GM18870 (cell line): ENCODE data around the gene ASCC1.
A peak's percentile ranks its signal among the peaks of the same experiment; 100 is the strongest.
"Not testable (repeated sequence)": the region's sequence is repeated elsewhere in the genome, so short reads cannot be mapped to it uniquely, and the experiment has no call there.

Source experiments
- ATAC-seq: cut with Tn5 transposase; IDR thresholded peaks from one replicate; pipeline ENCODE4 v1.9.1; 2021; ENCODE audit warnings: moderate library complexity; ENCODE audit not compliant: unreplicated experiment

ASCC1 gene

GRCh38 chr10:72173619-72174296, 42.3 kb downstream of the ASCC1 start:
- ATAC-seq = peak; percentile 59

- no peak for ATAC-seq
Observed at GRCh38 chr10:72173262-72173618, 42.8 kb downstream of the ASCC1 start.

GRCh38 chr10:72171175-72171630, 44.9 kb downstream of the ASCC1 start:
- no peak for ATAC-seq

- ATAC-seq = no peak
Observed at GRCh38 chr10:72170733-72171132, 45.3 kb downstream of the ASCC1 start.

GRCh38 chr10:72170263-72170662, 45.8 kb downstream of the ASCC1 start:
- no peak for ATAC-seq

GRCh38 chr10:72167118-72167517, 49.0 kb downstream of the ASCC1 start:
- ATAC-seq = no peak

GRCh38 chr10:72164617-72165016, 51.5 kb downstream of the ASCC1 start:
- ATAC-seq = no peak

- no peak for ATAC-seq
Observed at GRCh38 chr10:72162978-72163377, 53.1 kb downstream of the ASCC1 start.

GRCh38 chr10:72158176-72158575, 57.9 kb downstream of the ASCC1 start:
- ATAC-seq = no peak

GRCh38 chr10:72156223-72156622, 59.9 kb downstream of the ASCC1 start:
- ATAC-seq = no peak

GRCh38 chr10:72152286-72152685, 63.8 kb downstream of the ASCC1 start:
- ATAC-seq = no peak

- not testable (repeated sequence) for ATAC-seq
Observed at GRCh38 chr10:72150746-72151478, 65.2 kb downstream of the ASCC1 start.

- ATAC-seq = not testable (repeated sequence)
Observed at GRCh38 chr10:72147324-72147584, 68.8 kb downstream of the ASCC1 start.

- no peak for ATAC-seq
Observed at GRCh38 chr10:72146559-72147323, 69.3 kb downstream of the ASCC1 start.

- ATAC-seq = no peak
Observed at GRCh38 chr10:72146071-72146470, 70.0 kb downstream of the ASCC1 start.

- ATAC-seq = no peak
Observed at GRCh38 chr10:72145657-72146056, 70.4 kb downstream of the ASCC1 start.

- ATAC-seq = no peak
Observed at GRCh38 chr10:72140850-72141249, 75.2 kb downstream of the ASCC1 start.

GRCh38 chr10:72140174-72140573, 75.9 kb downstream of the ASCC1 start:
- no peak for ATAC-seq

- no peak for ATAC-seq
Observed at GRCh38 chr10:72137583-72137982, 78.5 kb downstream of the ASCC1 start.

GRCh38 chr10:72136225-72136624, 79.9 kb downstream of the ASCC1 start:
- not testable (repeated sequence) for ATAC-seq

- ATAC-seq = no peak
Observed at GRCh38 chr10:72134785-72135767, 81.0 kb downstream of the ASCC1 start.
